ENCODE results near the gene HMGN3. TPM values are rescaled to one million over a fixed set of nuclear protein-coding genes. Genes with fewer than 3 reads are reported as not detected.
"Not testable (repeated sequence)": the region's sequence is repeated elsewhere in the genome, so short reads cannot be mapped to it uniquely, and the experiment has no call there.

HMGN3 gene
- polyA plus RNA-seq, 1 donor (not counting 4 experiments of a cell fraction or from before 2014, with no cell fraction given): 78.6 TPM

- Histone ChIP-seq H3K79me2 (ENCODE audit: control insufficient read depth, insufficient read depth, low read length) (no peaks in the 10 kb centered on the region), H4K20me1 (ENCODE audit: control insufficient read depth, extremely low read depth, insufficient read depth, low read length) (no peaks in the 10 kb centered on the region), H3K9me1 (ENCODE audit: control insufficient read depth, extremely low read depth, insufficient read depth, low read length) (no peaks in the 10 kb centered on the region), H3K4me3 (ENCODE audit: control insufficient read depth in 2 of 3, extremely low read depth in 1 of 3, insufficient read depth in 2 of 3, low read depth in 1 of 3, low read length in 3 of 3) (no peak overlapping the region), H2AFZ (ENCODE audit: control insufficient read depth, low read length) (no peak overlapping the region), H3K9me3 (ENCODE audit: control insufficient read depth, low read depth, low read length) (no peaks in the 10 kb centered on the region), H3K36me3 (ENCODE audit: control insufficient read depth in 2 of 2, extremely low read depth in 1 of 2, insufficient read depth in 2 of 2, low read length in 2 of 2) (no peaks in the 10 kb centered on the region), H3K9ac (ENCODE audit: control insufficient read depth, extremely low read depth, insufficient read depth, low read length) (no peak overlapping the region), H3K27me3 (ENCODE audit: control insufficient read depth, extremely low read depth, insufficient read depth, low read length) (no peaks in the 10 kb centered on the region), H3K4me1 (ENCODE audit: control insufficient read depth, extremely low read depth, insufficient read depth, low read length) (peaks cover 2% of the 10 kb centered on the region), H3K27ac (ENCODE audit: control insufficient read depth, insufficient read depth, low read length) (no peak overlapping the region), H3K4me2 (ENCODE audit: control insufficient read depth, extremely low read depth, insufficient read depth, low read depth, low read length) (no peak overlapping the region)
- no peak for DNase-seq (ENCODE audit: low read depth, low spot score)
- no peak for FAIRE-seq
- dilution Hi-C loops (cut with MboI; ENCODE audit: extremely low pct_ligation_motif_present, low sequenced_read_pairs): no loop called here
- TF ChIP-seq CTCF (optimal IDR thresholded peaks at IDR 0.05 in 1 of 3, IDR thresholded peaks at IDR 0.05 in 1 of 3, conservative IDR thresholded peaks at IDR 0.05 in 1 of 3; ENCODE audit: extremely low read depth in 1 of 3, insufficient read depth in 2 of 3, low read length in 3 of 3) (no peak), EZH2 (IDR thresholded peaks at IDR 0.05; ENCODE audit: low read length) (no peak)
Measured at GRCh38 chr6:79260772-79261171, 26.3 kb upstream of the HMGN3 start.

- Histone ChIP-seq H4K20me1 (ENCODE audit: control insufficient read depth, extremely low read depth, insufficient read depth, low read length) (no peaks in the 10 kb centered on the region), H3K27me3 (ENCODE audit: control insufficient read depth, extremely low read depth, insufficient read depth, low read length) (no peaks in the 10 kb centered on the region), H3K4me1 (ENCODE audit: control insufficient read depth, extremely low read depth, insufficient read depth, low read length) (peaks cover 2% of the 10 kb centered on the region), H3K9me1 (ENCODE audit: control insufficient read depth, extremely low read depth, insufficient read depth, low read length) (no peaks in the 10 kb centered on the region), H3K79me2 (ENCODE audit: control insufficient read depth, insufficient read depth, low read length) (no peaks in the 10 kb centered on the region), H3K9me3 (ENCODE audit: control insufficient read depth, low read depth, low read length) (no peaks in the 10 kb centered on the region), H2AFZ (ENCODE audit: control insufficient read depth, low read length) (no peak overlapping the region), H3K9ac (ENCODE audit: control insufficient read depth, extremely low read depth, insufficient read depth, low read length) (no peak overlapping the region), H3K27ac (ENCODE audit: control insufficient read depth, insufficient read depth, low read length) (no peak overlapping the region), H3K36me3 (ENCODE audit: control insufficient read depth in 2 of 2, extremely low read depth in 1 of 2, insufficient read depth in 2 of 2, low read length in 2 of 2) (no peaks in the 10 kb centered on the region), H3K4me3 (ENCODE audit: control insufficient read depth in 2 of 3, extremely low read depth in 1 of 3, insufficient read depth in 2 of 3, low read depth in 1 of 3, low read length in 3 of 3) (no peak overlapping the region), H3K4me2 (ENCODE audit: control insufficient read depth, extremely low read depth, insufficient read depth, low read depth, low read length) (no peak overlapping the region)
- TF ChIP-seq CTCF (optimal IDR thresholded peaks at IDR 0.05 in 1 of 3, IDR thresholded peaks at IDR 0.05 in 1 of 3, conservative IDR thresholded peaks at IDR 0.05 in 1 of 3; ENCODE audit: extremely low read depth in 1 of 3, insufficient read depth in 2 of 3, low read length in 3 of 3) (no peak), EZH2 (IDR thresholded peaks at IDR 0.05; ENCODE audit: low read length) (no peak)
- dilution Hi-C loops (cut with MboI; ENCODE audit: extremely low pct_ligation_motif_present, low sequenced_read_pairs): no loop called here
- FAIRE-seq: no peak
- DNase-seq (ENCODE audit: low read depth, low spot score): peak; percentile 44
Measured at GRCh38 chr6:79257381-79258205, 23.1 kb upstream of the HMGN3 start.

- H3K4me2 ChIP-seq (ENCODE audit: control insufficient read depth, extremely low read depth, insufficient read depth, low read depth, low read length); DNase-seq (ENCODE audit: low read depth, low spot score); H3K4me1 ChIP-seq (ENCODE audit: control insufficient read depth, extremely low read depth, insufficient read depth, low read length); dilution Hi-C loops (cut with MboI; ENCODE audit: extremely low pct_ligation_motif_present, low sequenced_read_pairs); H3K9me3 ChIP-seq (ENCODE audit: control insufficient read depth, low read depth, low read length); H3K4me3 ChIP-seq (ENCODE audit: control insufficient read depth in 2 of 3, extremely low read depth in 1 of 3, insufficient read depth in 2 of 3, low read depth in 1 of 3, low read length in 3 of 3); H4K20me1 ChIP-seq (ENCODE audit: control insufficient read depth, extremely low read depth, insufficient read depth, low read length); H3K27ac ChIP-seq (ENCODE audit: control insufficient read depth, insufficient read depth, low read length); H3K9me1 ChIP-seq (ENCODE audit: control insufficient read depth, extremely low read depth, insufficient read depth, low read length); H3K36me3 ChIP-seq (ENCODE audit: control insufficient read depth in 2 of 2, extremely low read depth in 1 of 2, insufficient read depth in 2 of 2, low read length in 2 of 2); H3K79me2 ChIP-seq (ENCODE audit: control insufficient read depth, insufficient read depth, low read length); H2AFZ ChIP-seq (ENCODE audit: control insufficient read depth, low read length); H3K9ac ChIP-seq (ENCODE audit: control insufficient read depth, extremely low read depth, insufficient read depth, low read length); FAIRE-seq; H3K27me3 ChIP-seq (ENCODE audit: control insufficient read depth, extremely low read depth, insufficient read depth, low read length): not testable (repeated sequence)
Measured at GRCh38 chr6:79256770-79257169, 22.3 kb upstream of the HMGN3 start.

GRCh38 chr6:79255086-79255485 lies 20.6 kb upstream of the HMGN3 start:
- H2AFZ ChIP-seq (ENCODE audit: control insufficient read depth, low read length); H3K79me2 ChIP-seq (ENCODE audit: control insufficient read depth, insufficient read depth, low read length); H3K9me3 ChIP-seq (ENCODE audit: control insufficient read depth, low read depth, low read length); H3K27me3 ChIP-seq (ENCODE audit: control insufficient read depth, extremely low read depth, insufficient read depth, low read length); H3K9me1 ChIP-seq (ENCODE audit: control insufficient read depth, extremely low read depth, insufficient read depth, low read length); H3K4me1 ChIP-seq (ENCODE audit: control insufficient read depth, extremely low read depth, insufficient read depth, low read length); H3K9ac ChIP-seq (ENCODE audit: control insufficient read depth, extremely low read depth, insufficient read depth, low read length); DNase-seq (ENCODE audit: low read depth, low spot score); H3K4me3 ChIP-seq (ENCODE audit: control insufficient read depth in 2 of 3, extremely low read depth in 1 of 3, insufficient read depth in 2 of 3, low read depth in 1 of 3, low read length in 3 of 3); H3K4me2 ChIP-seq (ENCODE audit: control insufficient read depth, extremely low read depth, insufficient read depth, low read depth, low read length); H3K27ac ChIP-seq (ENCODE audit: control insufficient read depth, insufficient read depth, low read length); FAIRE-seq; H3K36me3 ChIP-seq (ENCODE audit: control insufficient read depth in 2 of 2, extremely low read depth in 1 of 2, insufficient read depth in 2 of 2, low read length in 2 of 2); dilution Hi-C loops (cut with MboI; ENCODE audit: extremely low pct_ligation_motif_present, low sequenced_read_pairs); H4K20me1 ChIP-seq (ENCODE audit: control insufficient read depth, extremely low read depth, insufficient read depth, low read length): not testable (repeated sequence)

Data from keratinocyte (primary cell).